Spleen (tissue), 7 donors: ENCODE measurements around the gene CARM1.

Source experiments
- CTCF ChIP-seq, 11 experiments: fragments of 200-600 bp in 7 of 11; fragments of 450-650 bp in 4 of 11; sonication (generic) in 4 of 11; IDR thresholded peaks in 8 of 11; conservative IDR thresholded peaks in 3 of 11; 1 replicate in 7 of 11; 2 replicates in 4 of 11; pipeline versions ENCODE4 v1.4.0 to v1.8.0; 2016 to 2021; ENCODE audit warnings: antibody characterized with exemption in 11 of 11, inconsistent platforms in 4 of 11, mild to moderate bottlenecking in 1 of 11
- POLR2AphosphoS5 ChIP-seq, 3 donors: sonication (generic); formaldehyde crosslinking; IDR thresholded peaks; one replicate each; pipeline ENCODE4 v1.5.1; 2017; ENCODE audit warnings: antibody characterized with exemption in 3 of 3
- donor health status: DM: no; HTN: no; CAD: no; lungs with moderate emphysema.
- donor health status: DM: no; HTN: no; CAD: no.
- donor health status: DM: no; HTN: no; CAD: no.

GRCh38 chr19:10888421-10888866 is 17.1 kb downstream of the CARM1 start:
- TF ChIP-seq POLR2AphosphoS5 (IDR thresholded peaks at IDR 0.05) (no peak), CTCF (IDR thresholded peaks at IDR 0.05 in 8 of 11, conservative IDR thresholded peaks at IDR 0.05 in 3 of 11) (no peak)
